Neural crest cell (in vitro differentiated cells): ENCODE results near the gene FYCO1. TPM values are rescaled to one million over a fixed set of nuclear protein-coding genes. Genes with fewer than 3 reads are reported as not detected.

Source experiments
- DNase-seq: peaks from one replicate; pipeline ENCODE4 v3.0.0; 2021; ENCODE audit warnings: low read depth, mixed read lengths, low spot score
- H3K27ac Mint-ChIP-seq: one replicate; pipeline ENCODE4 v1.8.0; 2021; ENCODE audit warnings: mild to moderate bottlenecking, mixed read lengths; ENCODE audit not compliant: unreplicated experiment
- H3K27me3 Mint-ChIP-seq: 2 replicates; pipeline ENCODE4 v1.8.0; 2021; ENCODE audit warnings: low read depth, mild to moderate bottlenecking, mixed read lengths
- H3K36me3 Mint-ChIP-seq: 2 replicates; pipeline ENCODE4 v1.8.0; 2021; ENCODE audit warnings: low read depth, mild to moderate bottlenecking, mixed read lengths
- H3K4me1 Mint-ChIP-seq: 2 replicates; pipeline ENCODE4 v1.8.0; 2021; ENCODE audit warnings: mixed read lengths
- H3K4me3 Mint-ChIP-seq: one replicate; pipeline ENCODE4 v1.8.0; 2021; ENCODE audit warnings: mild to moderate bottlenecking, mixed read lengths
- H3K9me3 Mint-ChIP-seq: 2 replicates; pipeline ENCODE4 v1.8.0; 2021; ENCODE audit warnings: mixed read lengths
- CTCF ChIP-seq: fragments of 200-600 bp; sonication (generic); conservative IDR thresholded peaks from 2 replicates; pipeline ENCODE4 v1.5.0; 2021; ENCODE audit warnings: antibody characterized with exemption, mild to moderate bottlenecking
- total RNA-seq: library from RNA; stranded (reverse); gene quantifications from 2 replicates; pipeline ENCODE4 v1.2.1, GENCODE V29; 2021

Gene FYCO1
- total RNA-seq, 1 donor from 2014 or later: 9.7 TPM

DNA sequence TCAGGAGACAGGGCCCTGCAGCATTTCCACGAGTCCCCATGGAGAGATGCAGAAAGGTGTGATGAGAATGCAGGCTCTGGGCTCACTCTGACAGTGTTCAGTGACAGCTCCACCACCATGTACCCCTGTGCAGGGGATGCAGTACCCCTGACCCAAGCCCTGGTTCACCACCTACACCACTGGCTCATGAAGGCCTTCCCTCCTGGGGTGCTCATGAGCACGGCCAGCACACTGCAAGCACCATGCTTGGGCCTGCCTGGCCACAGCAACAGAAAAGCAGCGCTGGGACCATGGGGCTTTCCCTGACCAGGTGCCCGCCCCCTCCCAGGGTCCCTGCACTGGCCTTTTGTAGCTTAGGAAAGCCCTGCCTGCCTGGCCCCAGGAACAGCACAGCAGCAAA, 46.2 kb downstream of the FYCO1 start:
- no peak for TF ChIP-seq CTCF
- Mint-ChIP-seq H3K4me1 (no peaks in the 10 kb centered on the region), H3K27ac (no peak overlapping the region), H3K9me3 (no peaks in the 10 kb centered on the region), H3K36me3 (peaks cover 24% of the 10 kb centered on the region), H3K27me3 (no peaks in the 10 kb centered on the region), H3K4me3 (no peak overlapping the region)
- DNase-seq: no peak

DNA sequence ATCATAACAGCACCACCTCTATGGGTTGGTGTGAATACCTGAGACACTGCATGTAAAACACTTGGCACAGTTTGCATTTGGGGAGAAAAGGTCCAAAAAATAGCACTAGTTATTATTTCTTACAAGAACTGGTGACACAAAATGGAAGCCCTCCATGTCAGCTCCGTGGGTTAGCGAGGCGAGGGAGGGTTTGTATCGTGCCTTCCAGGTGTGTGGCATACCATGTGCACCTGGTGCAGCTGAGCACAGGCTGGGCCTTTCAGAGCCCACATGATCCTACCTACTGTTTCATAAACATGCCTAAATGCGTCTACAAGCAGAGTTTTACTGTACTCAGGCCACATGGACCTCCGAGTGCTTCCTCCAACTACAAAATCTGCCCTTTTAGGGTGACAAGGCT, 46.7 kb downstream of the FYCO1 start:
- Mint-ChIP-seq H3K4me3 (no peak overlapping the region), H3K36me3 (peaks cover 21% of the 10 kb centered on the region), H3K27me3 (no peaks in the 10 kb centered on the region), H3K9me3 (no peaks in the 10 kb centered on the region), H3K27ac (no peak overlapping the region), H3K4me1 (no peaks in the 10 kb centered on the region)
- TF ChIP-seq CTCF: no peak
- DNase-seq: no peak

GRCh38 chr3:45948311-45948781, 47.3 kb downstream of the FYCO1 start:
- Mint-ChIP-seq H3K4me3 (no peak overlapping the region), H3K4me1 (no peaks in the 10 kb centered on the region), H3K36me3 (peaks cover 19% of the 10 kb centered on the region), H3K27ac (no peak overlapping the region), H3K27me3 (no peaks in the 10 kb centered on the region), H3K9me3 (no peaks in the 10 kb centered on the region)
- no peak for DNase-seq
- TF ChIP-seq CTCF: no peak

DNA sequence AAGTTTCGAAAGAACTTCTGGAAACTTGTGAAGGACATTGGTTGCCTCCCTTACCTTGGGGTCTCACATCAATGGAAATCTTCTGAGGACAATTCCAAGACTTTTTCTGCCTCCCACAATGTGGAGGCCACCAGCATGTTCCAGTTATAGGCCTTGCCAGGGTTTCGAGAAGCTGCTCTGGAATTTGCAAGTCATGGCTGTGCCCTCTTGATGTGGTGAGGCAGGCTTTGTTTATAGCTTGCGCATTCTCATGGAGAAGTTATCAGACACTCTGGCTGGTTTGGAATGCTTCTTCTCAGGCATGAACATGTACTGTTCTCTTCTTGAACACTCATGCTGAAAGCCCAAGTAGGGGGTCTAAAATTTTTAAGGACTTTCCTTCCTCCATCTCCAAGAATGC, 48.3 kb downstream of the FYCO1 start:
- DNase-seq: no peak
- H3K4me1 Mint-ChIP-seq: no peaks in the 10 kb centered on the region
- peaks cover 19% of the 10 kb centered on the region for H3K36me3 Mint-ChIP-seq
- no peaks in the 10 kb centered on the region for H3K27me3 Mint-ChIP-seq
- no peak overlapping the region for H3K27ac Mint-ChIP-seq
- no peak for TF ChIP-seq CTCF
- H3K4me3 Mint-ChIP-seq: no peak overlapping the region
- no peaks in the 10 kb centered on the region for H3K9me3 Mint-ChIP-seq

- Mint-ChIP-seq H3K36me3 (peaks cover 19% of the 10 kb centered on the region), H3K27ac (no peak overlapping the region), H3K4me3 (no peak overlapping the region), H3K9me3 (no peaks in the 10 kb centered on the region), H3K4me1 (no peaks in the 10 kb centered on the region), H3K27me3 (no peaks in the 10 kb centered on the region)
- DNase-seq: no peak
- no peak for TF ChIP-seq CTCF
Measured at GRCh38 chr3:45946875-45947274, 48.7 kb downstream of the FYCO1 start.

- Mint-ChIP-seq H3K27me3 (no peaks in the 10 kb centered on the region), H3K4me1 (no peaks in the 10 kb centered on the region), H3K4me3 (no peak overlapping the region), H3K36me3 (peaks cover 19% of the 10 kb centered on the region), H3K27ac (no peak overlapping the region), H3K9me3 (no peaks in the 10 kb centered on the region)
- TF ChIP-seq CTCF: no peak
- no peak for DNase-seq
Measured at GRCh38 chr3:45946307-45946706, 49.3 kb downstream of the FYCO1 start.
